T-helper 1 cell treated with Interleukin-12 subunit alpha and Interleukin-12 subunit beta and Interleukin-4 antibody, amounts not matched to agents 30 ng/mL and 1 ng/mL, for 36 hours (primary cell): ENCODE data around the gene G2E3. TPM values are rescaled to one million over a fixed set of nuclear protein-coding genes. Genes with fewer than 3 reads are reported as not detected.
"Not testable (repeated sequence)": the region's sequence is repeated elsewhere in the genome, so short reads cannot be mapped to it uniquely, and the experiment has no call there.

ENCODE experiments used
- intact Hi-C: fragments of 100-400 bp; cut with micrococcal nuclease; formaldehyde crosslinking; loops from one replicate; pipeline ENCODE4 v1.15.1; 2024
- total RNA-seq: library from RNA; stranded (reverse); gene quantifications from 2 replicates; pipeline ENCODE4 v1.2.3, GENCODE V29; 2022

Gene G2E3, protein sequence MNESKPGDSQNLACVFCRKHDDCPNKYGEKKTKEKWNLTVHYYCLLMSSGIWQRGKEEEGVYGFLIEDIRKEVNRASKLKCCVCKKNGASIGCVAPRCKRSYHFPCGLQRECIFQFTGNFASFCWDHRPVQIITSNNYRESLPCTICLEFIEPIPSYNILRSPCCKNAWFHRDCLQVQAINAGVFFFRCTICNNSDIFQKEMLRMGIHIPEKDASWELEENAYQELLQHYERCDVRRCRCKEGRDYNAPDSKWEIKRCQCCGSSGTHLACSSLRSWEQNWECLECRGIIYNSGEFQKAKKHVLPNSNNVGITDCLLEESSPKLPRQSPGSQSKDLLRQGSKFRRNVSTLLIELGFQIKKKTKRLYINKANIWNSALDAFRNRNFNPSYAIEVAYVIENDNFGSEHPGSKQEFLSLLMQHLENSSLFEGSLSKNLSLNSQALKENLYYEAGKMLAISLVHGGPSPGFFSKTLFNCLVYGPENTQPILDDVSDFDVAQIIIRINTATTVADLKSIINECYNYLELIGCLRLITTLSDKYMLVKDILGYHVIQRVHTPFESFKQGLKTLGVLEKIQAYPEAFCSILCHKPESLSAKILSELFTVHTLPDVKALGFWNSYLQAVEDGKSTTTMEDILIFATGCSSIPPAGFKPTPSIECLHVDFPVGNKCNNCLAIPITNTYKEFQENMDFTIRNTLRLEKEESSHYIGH
- total RNA-seq: 31.6 and 34.3 TPM in 2 replicates

DNA sequence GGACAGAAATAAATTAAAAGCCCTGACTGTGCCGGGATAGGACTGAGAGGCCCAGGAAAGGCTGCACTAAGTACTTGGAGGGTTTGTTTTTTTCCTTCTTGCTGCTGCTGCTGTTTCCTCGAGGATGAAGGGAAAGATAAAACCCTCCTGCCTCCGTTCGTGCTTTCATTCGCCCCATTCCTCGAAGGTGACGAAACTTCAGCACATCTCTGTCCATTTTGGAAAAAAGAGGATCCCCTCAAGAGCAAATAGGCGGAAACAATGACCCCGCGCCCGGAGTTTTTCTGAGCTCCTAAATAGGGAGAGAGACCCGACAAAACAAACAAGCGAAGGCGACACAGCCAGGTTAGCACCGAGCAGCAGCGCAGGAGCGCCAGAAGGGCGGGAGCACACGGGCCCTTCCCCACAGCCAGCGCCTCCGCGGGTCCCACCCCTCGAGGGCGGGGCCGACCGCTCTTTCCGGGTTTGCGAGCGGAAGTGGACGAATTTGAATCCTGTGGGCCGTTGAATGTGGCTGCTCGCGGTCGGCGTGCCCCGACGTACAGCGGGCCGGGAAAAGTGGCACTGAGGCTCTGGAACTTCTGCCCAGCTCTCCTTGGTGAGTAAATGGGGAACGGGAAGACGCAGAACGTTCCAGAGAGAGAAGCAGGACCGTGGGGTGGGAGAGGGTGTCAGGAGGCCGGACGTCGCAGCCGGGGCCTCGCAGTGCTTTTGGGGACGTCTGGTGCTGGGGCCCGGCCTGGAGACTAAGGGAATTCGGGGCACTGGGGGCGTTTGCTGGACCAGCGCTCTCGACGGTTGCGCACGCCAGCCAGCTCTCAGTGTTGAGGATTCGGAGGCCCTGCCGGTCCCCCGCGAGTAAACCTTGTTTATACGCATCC is at the start of gene G2E3:
G2E3 (plus strand) TSS at position 484 of the 881 bp plus-strand sequence. CDS start 21,922 bp downstream, outside the sequence.
- intact Hi-C loops: loop anchor here (1.0 to 5.0 kb wide), 9 partner anchors 8 to 1644 kb away; partner anchors contain the start of genes ARHGAP5, DTD2, HEATR5A and RNU6-7

DNA sequence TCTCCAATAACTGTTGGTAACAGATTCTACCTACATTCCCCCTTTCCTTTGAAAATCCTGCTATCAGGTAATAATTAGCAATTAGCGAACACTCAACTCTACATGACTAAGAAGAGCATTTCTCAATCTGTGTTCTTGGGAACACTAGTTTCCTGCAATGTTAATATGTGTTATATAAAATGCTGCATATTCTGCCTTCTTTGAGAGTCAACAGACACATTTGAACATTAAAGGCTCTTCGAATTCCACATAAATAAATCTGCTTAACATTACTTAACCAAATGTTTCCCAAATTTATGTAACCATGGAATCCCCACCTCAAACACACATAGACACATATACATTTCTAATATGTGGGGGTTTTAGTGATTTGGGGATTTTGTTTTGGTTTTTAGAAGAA is 41.2 kb upstream of the G2E3 start:
- intact Hi-C loops: no loop called here

DNA sequence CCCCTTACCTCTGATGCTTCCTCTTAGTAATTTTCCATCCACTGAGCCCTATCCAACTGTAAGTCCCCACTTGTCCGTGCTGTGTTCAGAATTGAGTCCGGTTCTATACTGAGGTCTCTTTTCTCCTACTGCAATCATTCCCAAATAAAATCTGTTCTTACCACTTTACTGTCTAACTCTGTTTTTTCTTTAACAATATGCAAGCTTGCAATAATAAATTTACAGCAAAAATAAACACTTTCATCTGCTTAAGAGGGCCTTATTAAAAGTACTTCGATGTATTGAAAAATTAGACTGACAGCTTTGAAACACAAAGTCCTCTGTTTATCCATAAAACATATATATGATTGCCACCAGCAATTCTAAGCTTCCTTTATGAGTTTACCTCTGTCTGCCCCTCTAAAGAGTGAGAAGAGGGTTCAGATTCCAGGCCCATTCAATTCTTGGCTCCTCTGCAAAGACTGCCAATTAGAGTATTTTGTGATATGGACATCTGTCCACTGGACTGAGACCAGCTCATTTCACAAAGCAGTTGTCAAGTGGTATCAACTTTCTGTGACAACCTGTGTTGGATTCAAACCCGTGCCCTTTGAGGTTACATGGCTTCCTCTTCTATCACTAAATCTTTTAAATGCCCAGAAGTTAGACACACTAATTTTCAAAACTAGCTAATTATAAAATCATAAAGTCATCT is 39.9 kb upstream of the G2E3 start:
- intact Hi-C loops: no loop called here

DNA sequence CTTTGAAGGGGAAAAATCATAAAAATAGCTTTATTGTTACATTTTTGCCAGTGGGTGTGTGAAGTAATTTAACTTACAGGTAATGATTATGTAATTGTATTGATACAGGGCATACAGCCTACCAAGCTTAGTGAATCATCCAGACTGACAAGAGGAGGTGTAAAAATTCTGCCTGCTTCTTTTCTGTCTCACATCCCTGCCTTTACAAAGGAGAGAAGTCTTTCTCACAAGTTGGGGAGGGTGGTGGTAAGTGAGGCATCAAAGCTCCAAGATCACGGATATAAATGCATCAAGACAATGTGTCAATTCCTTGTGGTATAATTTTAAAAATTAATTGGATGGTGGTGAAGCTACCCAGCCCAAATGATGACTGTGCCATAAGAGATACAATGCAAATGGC is 39.0 kb upstream of the G2E3 start:
- intact Hi-C loops: no loop called here

DNA sequence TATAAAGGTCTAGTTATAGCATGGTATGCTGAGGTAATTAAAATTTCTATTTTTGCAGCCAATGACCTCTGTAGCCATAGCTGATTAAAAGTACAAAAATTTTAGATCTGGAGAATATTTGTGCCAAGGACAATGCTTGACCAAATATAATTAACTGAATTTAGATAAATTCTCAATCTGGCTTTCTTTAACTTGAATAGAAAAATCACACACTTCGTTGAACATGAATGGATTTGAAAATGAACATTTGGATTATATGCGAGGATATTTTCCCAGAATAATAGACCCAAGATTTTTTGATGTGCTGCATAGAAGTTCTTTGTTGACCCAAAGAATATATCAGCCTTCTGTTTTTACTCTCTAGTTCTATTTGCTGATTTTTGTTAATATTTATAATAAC is 38.4 kb upstream of the G2E3 start:
- intact Hi-C loops: no loop called here

DNA sequence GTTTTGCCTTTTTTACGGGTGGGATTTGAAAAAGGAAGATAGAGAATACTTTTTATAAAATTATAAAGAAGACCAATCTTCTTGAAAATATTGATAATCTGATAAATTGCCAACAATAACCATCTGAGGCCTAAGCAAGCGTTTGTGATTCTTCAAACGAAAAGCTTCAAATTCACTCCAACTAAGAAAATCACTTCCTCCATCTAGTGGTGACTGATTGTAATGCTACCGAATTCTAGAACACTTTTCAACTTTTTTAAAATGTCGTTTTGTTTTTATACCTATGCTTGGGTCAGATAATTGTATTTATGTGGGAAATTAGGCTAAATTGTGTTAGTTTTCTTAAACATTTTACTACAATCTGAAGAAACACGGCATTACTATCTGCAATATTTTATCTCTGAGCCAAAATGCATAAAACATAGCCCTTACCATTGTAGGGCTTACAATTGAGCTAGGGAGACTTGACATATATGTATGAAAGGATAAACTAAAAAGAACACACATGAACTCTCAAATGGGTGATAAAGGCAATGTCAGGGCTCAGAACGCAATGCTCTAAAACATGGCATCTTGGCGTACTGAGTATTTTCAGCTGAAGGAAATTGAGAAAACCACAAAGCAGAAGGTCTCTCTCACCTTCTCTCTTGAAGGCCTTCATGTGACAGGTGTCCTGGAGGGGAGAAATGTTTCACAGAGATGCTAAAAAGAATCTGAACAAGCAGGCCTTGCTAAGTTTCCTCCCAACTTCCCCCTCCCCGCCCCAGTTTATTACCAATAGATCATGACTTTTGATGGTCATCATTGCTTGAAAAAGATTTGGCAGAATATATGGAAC is 36.8 kb upstream of the G2E3 start:
- intact Hi-C loops: loop anchor here (1.0 kb wide), 1 partner anchor 147 kb away; no protein-coding TSS in a partner anchor

DNA sequence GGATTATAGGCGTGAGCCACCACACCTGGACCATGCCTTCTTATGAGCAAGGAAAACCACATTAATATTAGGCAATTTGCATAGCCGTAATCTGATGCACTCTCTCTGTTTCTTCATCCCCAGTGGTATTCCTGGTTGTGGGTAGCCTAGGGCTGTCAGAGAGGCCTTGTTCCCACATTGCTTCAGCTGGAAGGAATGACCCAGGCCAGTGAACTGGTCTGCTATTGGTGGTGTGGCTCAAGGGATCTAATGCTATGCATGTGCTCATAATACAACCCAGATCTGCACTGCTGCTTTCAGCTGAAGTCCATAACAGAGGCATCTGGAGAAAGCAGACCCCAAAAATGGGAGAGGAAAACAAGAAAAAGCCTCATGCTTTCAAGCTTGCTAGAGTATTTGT is 33.1 kb upstream of the G2E3 start:
- intact Hi-C loops: no loop called here

DNA sequence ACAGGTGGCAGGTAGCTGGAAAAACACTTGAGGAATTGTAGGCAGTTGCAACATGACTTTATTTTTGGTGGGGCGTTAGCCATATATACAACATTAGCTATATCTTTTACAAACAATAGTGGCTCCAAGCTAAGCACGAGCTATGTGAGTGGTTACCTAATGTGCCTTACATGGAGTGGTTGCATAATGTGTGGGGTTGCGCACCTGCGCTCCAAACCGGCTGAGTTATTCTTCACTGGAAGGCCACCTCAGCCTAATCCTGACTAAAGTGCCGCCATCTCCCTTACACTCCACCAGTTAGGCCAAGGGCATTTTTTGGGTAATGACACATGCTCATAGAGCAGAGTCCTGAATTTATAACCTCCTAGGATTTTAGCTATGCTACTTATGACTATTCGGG is 31.8 kb upstream of the G2E3 start:
- intact Hi-C loops: no loop called here

DNA sequence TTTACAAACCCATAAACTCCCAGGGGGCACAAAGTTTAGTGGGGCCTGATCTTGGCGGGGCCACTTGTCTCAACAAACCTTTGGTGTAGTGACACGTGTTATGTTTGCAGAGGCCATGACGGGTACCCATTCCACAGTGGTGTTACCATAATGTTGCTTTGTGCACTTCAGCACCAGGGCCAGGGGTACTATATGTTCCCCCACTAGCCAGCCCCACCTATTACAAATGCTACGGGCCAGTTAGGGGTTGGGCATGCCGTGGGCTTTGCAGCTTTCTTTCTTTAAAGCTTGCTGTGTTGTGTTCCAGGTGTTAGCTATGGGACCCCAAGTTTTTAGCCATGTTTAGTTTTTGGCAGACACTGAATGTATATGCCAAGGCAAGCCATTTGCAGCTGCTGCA is 30.8 kb upstream of the G2E3 start:
- intact Hi-C loops: no loop called here

DNA sequence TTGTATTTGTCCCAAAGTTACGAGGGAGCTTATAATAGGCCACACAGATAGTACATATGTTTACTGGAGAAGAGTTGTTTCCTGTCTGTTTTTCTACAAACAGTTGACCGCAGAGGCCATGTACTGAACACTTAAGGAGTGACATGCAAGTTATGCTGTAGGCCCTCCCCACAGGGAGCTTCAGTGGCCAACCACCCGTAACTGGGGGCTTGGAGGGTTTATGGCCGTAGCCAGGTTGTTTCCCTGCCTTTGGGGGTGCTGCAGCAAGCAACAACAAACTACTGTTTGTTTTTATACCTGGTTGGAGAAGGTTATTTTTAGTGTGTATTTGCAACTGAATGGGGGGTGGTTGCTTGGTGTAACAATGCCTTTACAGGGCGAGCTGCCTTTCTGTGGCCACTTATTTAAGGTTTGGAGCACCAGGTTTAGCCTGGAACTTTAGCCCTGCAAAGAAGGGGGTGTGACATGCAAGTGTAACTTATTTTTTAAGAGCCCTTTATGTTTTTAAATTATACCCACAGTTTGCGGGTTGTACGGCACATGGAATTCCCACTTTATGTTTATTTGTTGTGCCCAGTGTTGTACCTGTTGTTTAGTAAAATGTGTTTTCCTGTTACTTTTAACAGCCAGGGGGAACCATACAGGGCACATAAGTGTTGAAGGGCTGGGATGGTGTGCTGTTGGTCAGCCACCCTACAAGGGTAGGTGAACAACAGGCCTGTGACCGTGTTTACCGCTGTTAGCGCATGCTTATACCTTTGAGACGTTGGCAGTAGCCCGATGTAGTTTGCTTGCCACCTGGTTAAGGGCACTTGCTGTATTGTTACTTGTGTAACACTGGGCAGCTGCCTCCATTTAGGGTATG is 29.9 kb upstream of the G2E3 start:
- intact Hi-C loops: no loop called here

DNA sequence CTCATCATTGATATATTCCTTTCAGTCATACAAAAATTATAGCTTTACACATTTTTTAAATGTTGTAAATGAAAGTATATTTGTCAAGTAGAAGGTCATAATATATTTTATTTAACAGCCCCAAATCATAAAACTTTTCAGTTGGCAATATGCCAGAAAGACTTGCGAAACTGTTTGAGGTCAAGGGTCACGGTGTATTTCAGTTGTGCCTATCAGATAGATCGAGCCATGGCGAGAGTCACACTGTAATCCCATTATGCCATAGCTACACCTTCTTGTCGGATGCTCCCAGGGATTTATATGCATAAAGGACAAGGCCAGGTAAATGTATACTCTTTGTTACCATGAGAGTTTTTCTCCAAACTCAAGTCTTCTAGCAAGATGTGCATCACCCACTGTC is 26.7 kb upstream of the G2E3 start:
- intact Hi-C loops: no loop called here

DNA sequence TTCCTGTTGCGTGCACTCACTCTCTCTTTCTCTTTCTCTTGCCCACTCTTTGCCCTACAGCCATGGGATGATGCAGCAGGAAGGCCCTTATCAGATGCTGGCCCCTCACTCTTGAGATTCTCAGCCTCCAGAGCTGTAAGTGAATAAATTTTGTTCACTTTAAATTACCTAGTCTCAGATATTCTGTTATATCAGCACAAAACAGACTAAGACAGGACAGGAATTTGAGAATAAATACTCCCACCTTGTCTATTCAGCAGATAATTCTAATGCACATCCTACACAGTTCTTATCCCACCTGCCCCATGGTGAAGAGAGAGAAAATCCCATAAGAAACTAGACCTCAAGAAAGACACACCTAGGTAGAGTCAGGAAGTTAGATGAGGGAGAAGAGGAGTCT is 25.8 kb upstream of the G2E3 start:
- intact Hi-C loops: no loop called here

DNA sequence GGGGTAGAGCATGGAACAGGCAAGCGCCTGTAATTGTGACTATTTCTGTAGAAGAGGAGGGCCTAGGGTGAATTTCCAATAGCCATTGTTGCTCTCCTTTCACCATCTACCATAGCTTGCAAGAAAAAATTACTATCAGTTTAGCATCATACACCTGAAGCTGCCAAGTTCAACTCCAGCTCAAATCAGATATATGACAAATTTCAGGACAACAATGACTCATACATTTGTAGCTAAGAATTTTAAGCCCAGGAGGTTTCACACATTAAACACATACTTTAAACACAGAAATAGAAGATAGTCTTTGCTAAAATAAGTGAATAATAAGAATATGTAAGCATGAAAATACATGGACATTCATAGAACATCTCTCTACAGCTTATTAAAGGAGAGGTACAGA is 17.6 kb upstream of the G2E3 start:
- intact Hi-C loops: no loop called here

DNA sequence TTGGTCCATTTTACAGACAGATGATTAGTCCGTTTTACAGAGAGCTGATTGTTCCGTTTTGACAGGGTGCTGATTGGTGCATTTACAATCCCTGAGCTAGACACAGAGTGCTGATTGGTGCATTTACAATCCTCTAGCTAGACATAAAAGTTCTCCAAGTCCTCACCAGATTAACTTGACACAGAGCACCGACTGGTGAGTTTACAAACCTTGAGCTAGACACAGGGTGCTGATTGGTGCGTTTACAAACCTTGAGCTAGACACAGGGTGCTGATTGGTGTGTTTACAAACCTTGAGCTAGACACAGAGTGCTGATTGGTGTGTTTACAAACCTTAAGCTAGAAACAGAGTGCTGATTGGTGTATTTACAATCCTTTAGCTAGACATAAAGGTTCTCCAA is 12.2 kb upstream of the G2E3 start:
- intact Hi-C loops: not testable (repeated sequence)

DNA sequence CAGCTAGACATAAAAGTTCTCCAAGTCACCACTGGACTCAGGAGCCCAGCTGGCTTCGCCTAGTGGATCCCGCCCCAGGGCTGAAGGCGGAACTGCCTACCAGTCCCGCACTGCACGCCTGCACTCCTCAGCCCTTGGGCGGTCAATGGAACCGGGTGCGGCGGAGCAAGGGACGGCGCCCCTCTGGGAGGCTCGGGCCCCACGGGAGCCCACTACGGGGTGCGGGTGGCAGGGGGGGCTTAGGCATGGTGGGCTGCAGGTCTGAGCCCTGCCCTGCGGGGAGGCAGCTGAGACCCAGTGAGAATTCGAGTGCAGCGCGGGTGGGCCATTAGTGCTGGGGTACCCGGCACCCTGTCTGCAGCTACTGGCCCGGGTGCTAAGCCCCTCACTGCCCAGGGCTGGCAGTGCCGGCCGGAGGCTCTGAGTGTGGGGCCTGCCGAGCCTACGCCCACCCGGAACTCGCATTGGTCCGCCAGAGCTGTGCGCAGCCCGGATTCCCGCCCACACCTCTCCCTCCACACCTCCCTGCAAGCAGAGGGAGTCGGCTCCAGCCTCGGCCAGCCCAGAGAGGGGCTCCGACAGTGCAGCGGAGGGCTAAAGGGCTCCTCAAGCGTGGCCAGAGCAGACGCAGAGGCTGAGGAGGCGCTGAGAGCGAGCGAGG is 11.4 kb upstream of the G2E3 start:
- intact Hi-C loops: no loop called here

DNA sequence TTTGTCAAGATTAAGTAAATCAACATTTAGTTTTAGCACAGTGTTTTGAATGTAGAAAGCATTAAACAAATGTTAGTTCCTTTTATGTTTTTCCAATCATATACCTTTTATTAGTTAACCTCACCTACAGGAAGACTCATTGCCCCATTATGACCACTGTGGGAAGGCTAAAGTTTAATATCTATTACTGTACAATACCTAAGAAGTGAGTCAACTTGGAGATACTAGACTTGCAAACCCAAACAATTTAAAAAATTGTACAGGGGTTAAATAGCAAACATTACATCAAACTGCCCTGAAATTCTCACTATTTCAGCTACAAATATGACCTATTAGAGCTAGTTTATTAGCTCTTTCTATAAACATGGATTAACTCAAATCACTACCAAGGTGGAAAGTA is 8.6 kb upstream of the G2E3 start:
- intact Hi-C loops: no loop called here

DNA sequence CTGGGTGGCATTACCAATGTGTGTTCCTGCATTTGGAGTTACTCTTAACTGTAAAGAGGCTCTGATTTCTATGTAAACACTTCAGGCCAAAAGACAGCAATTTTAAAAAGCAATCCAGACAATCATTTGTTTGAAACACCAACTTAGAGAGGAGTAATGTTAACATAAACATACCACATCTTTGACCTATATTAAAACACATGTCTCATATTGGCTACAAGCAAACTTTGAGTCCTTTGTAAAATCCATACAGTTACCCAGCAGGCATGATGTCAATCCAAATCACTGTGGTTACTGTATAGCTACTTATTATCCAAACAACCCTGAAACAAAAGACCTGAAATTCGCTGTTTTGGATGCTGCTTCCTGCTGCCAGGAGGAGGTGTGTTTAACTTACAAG is 7.5 kb upstream of the G2E3 start:
- intact Hi-C loops: no loop called here

DNA sequence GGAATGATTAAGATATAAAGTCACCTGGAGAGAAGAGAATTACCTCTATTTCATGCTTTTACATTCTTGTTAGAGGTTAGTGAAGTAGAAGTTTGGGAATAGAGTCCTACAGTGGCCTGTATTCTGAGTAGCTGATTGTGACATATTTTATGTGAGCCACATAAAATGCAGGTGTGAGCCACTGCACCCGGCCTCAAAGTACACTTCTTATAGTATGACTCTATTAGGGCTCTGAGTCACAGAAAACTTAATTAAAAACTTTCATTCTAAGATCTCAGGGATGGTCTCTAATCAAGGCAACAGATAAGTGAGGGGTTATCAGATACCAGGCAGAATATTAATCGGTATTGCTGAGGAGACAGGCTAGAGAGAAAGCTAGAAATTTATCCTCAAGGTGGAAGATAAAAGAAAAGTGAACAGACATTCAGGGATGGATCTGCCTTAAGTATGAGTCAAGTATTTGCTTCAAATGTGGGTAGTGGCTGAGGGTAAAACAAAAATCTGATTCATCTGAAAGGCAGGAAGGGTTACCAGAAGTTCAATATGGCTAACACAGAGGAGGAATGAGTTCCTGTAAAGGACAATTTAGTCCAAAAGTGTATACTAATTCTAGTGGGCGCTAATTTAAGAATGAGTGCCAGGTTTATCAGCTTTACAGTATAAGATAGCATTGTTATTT is 5.5 kb upstream of the G2E3 start:
- intact Hi-C loops: no loop called here
